Activated CD4-positive, alpha-beta T cell treated with anti-CD3 and anti-CD28 coated beads, Interleukin-2, amount 10 ng/mL, durations not matched to agents 7 days and 5 days (primary cell): ENCODE measurements around the gene NASP. TPM values are rescaled to one million over a fixed set of nuclear protein-coding genes. Genes with fewer than 3 reads are reported as not detected.

Source experiments
- CTCF ChIA-PET: fragments of 350-600 bp; sonication (Branson Sonifier 250); formaldehyde crosslinking; loops from one replicate; lab custom pipeline; 2021; ENCODE audit warnings: antibody characterized with exemption; lab: Charles Lee
- POLR2A ChIA-PET: fragments of 350-600 bp; sonication (Branson Sonifier 250); formaldehyde crosslinking; loops from one replicate; lab custom pipeline; 2021; ENCODE audit warnings: antibody characterized with exemption; lab: Charles Lee
- DNase-seq: peaks from one replicate; pipeline ENCODE4 v3.0.0-alpha.2; 2020
- H3K27ac Mint-ChIP-seq: one replicate; pipeline ENCODE4 v1.8.0; 2021; ENCODE audit warnings: mild to moderate bottlenecking, moderate library complexity, mixed read lengths
- H3K27me3 Mint-ChIP-seq: one replicate; pipeline ENCODE4 v1.8.0; 2021; ENCODE audit warnings: mixed read lengths
- H3K36me3 Mint-ChIP-seq: one replicate; pipeline ENCODE4 v1.8.0; 2021; ENCODE audit warnings: low read depth, mixed read lengths
- H3K4me1 Mint-ChIP-seq: one replicate; pipeline ENCODE4 v1.8.0; 2021; ENCODE audit warnings: mixed read lengths
- H3K4me3 Mint-ChIP-seq: one replicate; pipeline ENCODE4 v1.8.0; 2021; ENCODE audit warnings: mild to moderate bottlenecking, moderate library complexity, mixed read lengths
- H3K9me3 Mint-ChIP-seq: one replicate; pipeline ENCODE4 v1.8.0; 2021; ENCODE audit warnings: mixed read lengths
- total RNA-seq, 2 experiments: library from RNA; stranded (reverse); gene quantifications; one replicate each; pipeline ENCODE4 v1.2.3, GENCODE V29; 2021

Gene NASP
- total RNA-seq, 2 experiments from 2014 or later: 193 to 198 TPM

GRCh38 chr1:45550401-45551351 lies 33.2 kb upstream of the NASP start, which contains the start of gene AKR1A1:
AKR1A1 (plus strand) TSS chr1:45550826; CDS start chr1:45561795, 10,969 bp downstream.
- peak within 1 kb of the TSS; percentile 92 for H3K27ac Mint-ChIP-seq
- peak; percentile 89 for DNase-seq
- H3K36me3 Mint-ChIP-seq: peaks cover 11% of the 10 kb centered on the region
- ChIA-PET CTCF (interaction anchor here (0.8 to 1.8 kb wide), 7 partner anchors 8 to 52 kb away, joined by 3 to 9 read pairs (median 4); no protein-coding TSS in a partner anchor), POLR2A (interaction anchor here (0.6 to 1.5 kb wide), 6 partner anchors 27 to 829 kb away, joined by 3 to 12 read pairs (median 4); partner anchors contain the start of genes MUTYH, PRDX1 and TOE1)
- H3K4me3 Mint-ChIP-seq: peak within 1 kb of the TSS; percentile 92
- no peaks in the 10 kb centered on the region for H3K27me3 Mint-ChIP-seq
- peaks cover 25% of the 10 kb centered on the region for H3K4me1 Mint-ChIP-seq
- H3K9me3 Mint-ChIP-seq: no peaks in the 10 kb centered on the region

- Mint-ChIP-seq H3K4me1 (peaks cover 27% of the 10 kb centered on the region), H3K27ac (peak overlapping the region; percentile 92), H3K36me3 (peaks cover 17% of the 10 kb centered on the region), H3K4me3 (peak overlapping the region; percentile 92), H3K9me3 (no peaks in the 10 kb centered on the region), H3K27me3 (no peaks in the 10 kb centered on the region)
- ChIA-PET POLR2A (interaction anchor here (1.5 kb wide), 1 partner anchor 30 kb away, joined by 9 read pairs; the partner anchor contains the start of gene PRDX1), CTCF (interaction anchor here (0.5 to 1.8 kb wide), 4 partner anchors 10 to 35 kb away, joined by 3 to 9 read pairs (median 4); no protein-coding TSS in a partner anchor)
- no peak for DNase-seq
These were observed 32.2 kb upstream of the NASP start for GRCh38 chr1:45551684-45552083.

- Mint-ChIP-seq H3K4me3 (peak overlapping the region; percentile 92), H3K27ac (peak overlapping the region; percentile 16)
- no peak for DNase-seq
These were observed 31.5 kb upstream of the NASP start for GRCh38 chr1:45552331-45552730.

GRCh38 chr1:45554198-45554597 lies 29.6 kb upstream of the NASP start:
- Mint-ChIP-seq H3K27ac (no peak overlapping the region), H3K9me3 (no peaks in the 10 kb centered on the region), H3K4me1 (peaks cover 37% of the 10 kb centered on the region), H3K27me3 (no peaks in the 10 kb centered on the region), H3K36me3 (peaks cover 23% of the 10 kb centered on the region), H3K4me3 (no peak overlapping the region)
- DNase-seq: no peak
- POLR2A ChIA-PET: no interaction called here
- CTCF ChIA-PET: interaction anchor here (0.6 to 1.5 kb wide), 4 partner anchors 9 to 32 kb away, joined by 4 to 7 read pairs (median 4); partner anchors contain the start of gene PRDX1

More at GRCh38 chr1:45552331-45552730, 31.5 kb upstream of the NASP start:
- H3K9me3 Mint-ChIP-seq: no peaks in the 10 kb centered on the region
- ChIA-PET POLR2A (no interaction called here), CTCF (interaction anchor here (0.7 to 1.3 kb wide), 2 partner anchors 12 to 15 kb away, joined by 4 read pairs; no protein-coding TSS in a partner anchor)
- peaks cover 17% of the 10 kb centered on the region for H3K36me3 Mint-ChIP-seq
- peaks cover 29% of the 10 kb centered on the region for H3K4me1 Mint-ChIP-seq
- no peaks in the 10 kb centered on the region for H3K27me3 Mint-ChIP-seq

GRCh38 chr1:45557422-45557944 lies 26.4 kb upstream of the NASP start:
- no peak overlapping the region for H3K4me3 Mint-ChIP-seq
- peak overlapping the region; percentile 73 for H3K27ac Mint-ChIP-seq
- ChIA-PET POLR2A (no interaction called here), CTCF (interaction anchor here (0.6 to 1.4 kb wide), 6 partner anchors 9 to 56 kb away, joined by 3 to 8 read pairs (median 4); no protein-coding TSS in a partner anchor)
- peaks cover 24% of the 10 kb centered on the region for H3K4me1 Mint-ChIP-seq
- peaks cover 31% of the 10 kb centered on the region for H3K36me3 Mint-ChIP-seq
- H3K27me3 Mint-ChIP-seq: no peaks in the 10 kb centered on the region
- no peak for DNase-seq
- H3K9me3 Mint-ChIP-seq: no peaks in the 10 kb centered on the region

GRCh38 chr1:45563843-45564242 lies 20.0 kb upstream of the NASP start:
- DNase-seq: no peak
- POLR2A ChIA-PET: no interaction called here
- Mint-ChIP-seq H3K27me3 (no peaks in the 10 kb centered on the region), H3K27ac (no peak overlapping the region), H3K4me1 (peaks cover 8% of the 10 kb centered on the region), H3K4me3 (no peak overlapping the region), H3K9me3 (no peaks in the 10 kb centered on the region), H3K36me3 (peaks cover 36% of the 10 kb centered on the region)
- CTCF ChIA-PET: interaction anchor here (0.8 to 1.4 kb wide), 4 partner anchors 45 to 849 kb away, joined by 3 to 5 read pairs (median 4); no protein-coding TSS in a partner anchor

GRCh38 chr1:45566722-45567121 lies 17.1 kb upstream of the NASP start:
- H3K27me3 Mint-ChIP-seq: no peaks in the 10 kb centered on the region
- peaks cover 33% of the 10 kb centered on the region for H3K36me3 Mint-ChIP-seq
- CTCF ChIA-PET: interaction anchor here (1.4 to 2.5 kb wide), 3 partner anchors 10 to 55 kb away, joined by 4 to 12 read pairs (median 4); no protein-coding TSS in a partner anchor
- POLR2A ChIA-PET: interaction anchor here (0.8 kb wide), 1 partner anchor 1746 kb away, joined by 4 read pairs; no protein-coding TSS in a partner anchor
- no peak overlapping the region for H3K4me3 Mint-ChIP-seq
- no peaks in the 10 kb centered on the region for H3K4me1 Mint-ChIP-seq
- no peak for DNase-seq
- no peaks in the 10 kb centered on the region for H3K9me3 Mint-ChIP-seq
- no peak overlapping the region for H3K27ac Mint-ChIP-seq

GRCh38 chr1:45567911-45568310 lies 15.9 kb upstream of the NASP start:
- no peaks in the 10 kb centered on the region for H3K9me3 Mint-ChIP-seq
- no peaks in the 10 kb centered on the region for H3K4me1 Mint-ChIP-seq
- H3K27me3 Mint-ChIP-seq: no peaks in the 10 kb centered on the region
- ChIA-PET POLR2A (interaction anchor here (2.8 kb wide), 1 partner anchor 46 kb away, joined by 12 read pairs; the partner anchor contains the start of gene PRDX1), CTCF (interaction anchor here (1.8 to 3.2 kb wide), 4 partner anchors 14 to 52 kb away, joined by 4 to 14 read pairs (median 8); no protein-coding TSS in a partner anchor)
- no peak for DNase-seq
- H3K36me3 Mint-ChIP-seq: peaks cover 28% of the 10 kb centered on the region
- H3K27ac Mint-ChIP-seq: no peak overlapping the region
- H3K4me3 Mint-ChIP-seq: no peak overlapping the region

- no peaks in the 10 kb centered on the region for H3K27me3 Mint-ChIP-seq
- no peaks in the 10 kb centered on the region for H3K9me3 Mint-ChIP-seq
- H3K36me3 Mint-ChIP-seq: peaks cover 26% of the 10 kb centered on the region
- no peak overlapping the region for H3K4me3 Mint-ChIP-seq
- H3K27ac Mint-ChIP-seq: no peak overlapping the region
- no peak for DNase-seq
- CTCF ChIA-PET: interaction anchor here (0.6 to 3.2 kb wide), 12 partner anchors 8 to 277 kb away, joined by 3 to 14 read pairs (median 5); partner anchors contain the start of genes CCDC163 and MMACHC
- H3K4me1 Mint-ChIP-seq: no peaks in the 10 kb centered on the region
- POLR2A ChIA-PET: interaction anchor here (2.8 kb wide), 1 partner anchor 47 kb away, joined by 12 read pairs; the partner anchor contains the start of gene PRDX1
These were observed 15.4 kb upstream of the NASP start for GRCh38 chr1:45568421-45568820.

GRCh38 chr1:45569571-45569961 lies 14.3 kb upstream of the NASP start:
- POLR2A ChIA-PET: interaction anchor here (2.8 kb wide), 1 partner anchor 48 kb away, joined by 12 read pairs; the partner anchor contains the start of gene PRDX1
- Mint-ChIP-seq H3K9me3 (no peaks in the 10 kb centered on the region), H3K4me3 (no peak overlapping the region), H3K36me3 (peaks cover 20% of the 10 kb centered on the region), H3K4me1 (no peaks in the 10 kb centered on the region), H3K27ac (peak overlapping the region; percentile 51), H3K27me3 (no peaks in the 10 kb centered on the region)
- CTCF ChIA-PET: interaction anchor here (0.7 to 3.2 kb wide), 17 partner anchors 9 to 77 kb away, joined by 3 to 14 read pairs (median 5); partner anchors contain the start of genes AKR1A1, CCDC163 and MMACHC
- no peak for DNase-seq

GRCh38 chr1:45569962-45570581 lies 13.8 kb upstream of the NASP start:
- Mint-ChIP-seq H3K4me1 (no peaks in the 10 kb centered on the region), H3K27ac (peak overlapping the region; percentile 51), H3K4me3 (no peak overlapping the region), H3K9me3 (no peaks in the 10 kb centered on the region), H3K27me3 (no peaks in the 10 kb centered on the region), H3K36me3 (peaks cover 20% of the 10 kb centered on the region)
- ChIA-PET POLR2A (interaction anchor here (2.8 kb wide), 1 partner anchor 49 kb away, joined by 12 read pairs; the partner anchor contains the start of gene PRDX1), CTCF (interaction anchor here (0.6 to 3.2 kb wide), 19 partner anchors 9 to 78 kb away, joined by 3 to 14 read pairs (median 5); partner anchors contain the start of genes AKR1A1 and NASP)
- peak; percentile 82 for DNase-seq
